K562 (cell line): Measurements from ENCODE around the gene KIF24. TPM values are rescaled to one million over a fixed set of nuclear protein-coding genes. Genes with fewer than 3 reads are reported as not detected.

Experiments
- ATAC-seq: fragments of 200-7000 bp; cut with Tn5 transposase; 3 replicates; pipeline ENCODE4 v1.9.1; 2020; ENCODE audit warnings: moderate library complexity
- BruUV-seq: library from RNA; stranded (reverse); fragments of 400-500 nt; replicated peaks from 2 replicates; lab custom pipeline; 2021; lab: Mats Ljungman, UMichigan
- CTCF ChIA-PET: fragments of 300-600 bp; formaldehyde crosslinking; extraction: SDS; loops from one replicate; lab custom pipeline; 2021; ENCODE audit warnings: low intra/inter-chr PET ratio; lab: Yijun Ruan, JAX
- POLR2A ChIA-PET: fragments of 300-600, 350-650 bp; sonication (Branson Sonifier 250); formaldehyde crosslinking; extraction: SDS; loops from one replicate; lab custom pipeline; 2021; ENCODE audit warnings: antibody characterized with exemption, inconsistent platforms; lab: Yijun Ruan, JAX
- DNase-seq, 4 experiments: peaks; one replicate each; pipeline versions ENCODE4 v3.0.0 to v3.0.0-alpha.2; 2011 to 2018; ENCODE audit warnings: low spot score in 3 of 4, mixed read lengths in 3 of 4; ENCODE audit errors: extremely low read depth in 1 of 4
- FAIRE-seq: peaks from 2 replicates; lab custom pipeline; 2011; peaks lifted over from hg19 to GRCh38; lab: Jason Lieb, UNC
- H2AFZ ChIP-seq: 2 replicates; pipeline ENCODE4 v1.6.0; 2011; ENCODE audit warnings: low read depth, low read length, control low read depth, inconsistent platforms
- H3K27ac ChIP-seq: fragments of 200-600 bp; 3 replicates; pipeline ENCODE4 v1.8.0; 2011; ENCODE audit warnings: low read depth, mild to moderate bottlenecking, control low read depth, inconsistent platforms, low read length, moderate library complexity, mixed read lengths; ENCODE audit errors: extremely low read depth
- H3K27me3 ChIP-seq, 2 experiments: fragments of 300-600 bp in 1 of 2; 2 replicates in 1 of 2; 3 replicates in 1 of 2; pipeline versions ENCODE4 v1.6.0 to v1.8.0; 2011; ENCODE audit warnings: inconsistent platforms in 2 of 2, low read length in 2 of 2, mild to moderate bottlenecking in 1 of 2, mixed read lengths in 1 of 2, moderate library complexity in 1 of 2; ENCODE audit not compliant: control insufficient read depth in 2 of 2, insufficient read depth in 2 of 2
- H3K36me3 ChIP-seq: fragments of 300-600 bp; 3 replicates; pipeline ENCODE4 v1.8.0; 2011; ENCODE audit warnings: mild to moderate bottlenecking, low read length, inconsistent platforms; ENCODE audit not compliant: control insufficient read depth, insufficient read depth
- H3K4me1 ChIP-seq, 2 experiments: fragments of 200-600 bp in 1 of 2; replicated peaks in 1 of 2; 2 replicates in 1 of 2; 3 replicates in 1 of 2; pipeline versions ENCODE4 v1.5.1 to v1.8.0; 2011; ENCODE audit warnings: inconsistent platforms in 2 of 2, low read length in 2 of 2, mild to moderate bottlenecking in 1 of 2, mixed read lengths in 1 of 2, moderate library complexity in 1 of 2; ENCODE audit not compliant: control insufficient read depth in 2 of 2, insufficient read depth in 2 of 2
- H3K4me2 ChIP-seq: 2 replicates; pipeline ENCODE4 v1.6.1; 2011; ENCODE audit warnings: low read length, control low read depth, inconsistent platforms, mixed read lengths; ENCODE audit not compliant: insufficient read depth
- H3K4me3 ChIP-seq: fragments of 200-600 bp; sonication (generic), shearing (Covaris generic); 2 replicates; pipeline ENCODE4 v1.5.1; 2016; ENCODE audit warnings: control low read depth, inconsistent platforms
- H3K79me2 ChIP-seq: fragments of 200-600 bp; 3 replicates; pipeline ENCODE4 v1.8.0; 2011; ENCODE audit warnings: low read length, inconsistent platforms; ENCODE audit not compliant: control insufficient read depth, insufficient read depth
- H3K9ac ChIP-seq, 2 experiments: 2 replicates each; pipeline versions ENCODE4 v1.6.0 to v1.6.1; 2011; ENCODE audit warnings: low read depth in 2 of 2, low read length in 2 of 2, control low read depth in 1 of 2, inconsistent platforms in 1 of 2, mild to moderate bottlenecking in 1 of 2, mixed read lengths in 1 of 2; ENCODE audit not compliant: insufficient read depth in 1 of 2
- H3K9me1 ChIP-seq: one replicate; pipeline ENCODE4 v1.6.0; 2011; ENCODE audit warnings: inconsistent platforms, mild to moderate bottlenecking, low read length, moderate library complexity; ENCODE audit not compliant: control insufficient read depth, insufficient read depth
- H3K9me3 ChIP-seq: replicated peaks from 2 replicates; pipeline ENCODE4 v1.5.1; 2011; ENCODE audit warnings: low read depth, low read length, inconsistent platforms; ENCODE audit not compliant: control insufficient read depth, insufficient read depth
- H4K20me1 ChIP-seq: replicated peaks from 2 replicates; pipeline ENCODE4 v1.6.1; 2011; ENCODE audit warnings: low read length, inconsistent platforms, mixed read lengths; ENCODE audit not compliant: control insufficient read depth, insufficient read depth
- DPF2 ChIP-seq: fragments of 450-650 bp; IDR thresholded peaks from 2 replicates; pipeline ENCODE4 v1.6.1; 2016
- MYC ChIP-seq, 2 experiments: fragments of 250-450 bp in 1 of 2; sonication (Bioruptor Pico) in 1 of 2; IDR thresholded peaks; 2 replicates each; pipeline versions ENCODE4 v1.5.1 to v1.6.1; 2012 to 2021; ENCODE audit warnings: low read depth in 2 of 2, borderline replicate concordance in 1 of 2, improper control_type of control experiment in 1 of 2, low read length in 1 of 2, mild to moderate bottlenecking in 1 of 2, moderate library complexity in 1 of 2
- NKRF ChIP-seq: fragments of 450-650 bp; IDR thresholded peaks from 2 replicates; pipeline ENCODE4 v1.6.1; 2016; ENCODE audit warnings: borderline replicate concordance
- PHB2 ChIP-seq: fragments of 450-650 bp; IDR thresholded peaks from 2 replicates; pipeline ENCODE4 v1.6.1; 2017; ENCODE audit warnings: low read depth
- RBBP5 ChIP-seq: fragments of 200-600 bp; sonication (generic); IDR thresholded peaks from 2 replicates; pipeline ENCODE4 v1.6.1; 2012; ENCODE audit warnings: borderline replicate concordance, mild to moderate bottlenecking, low read length, control low read depth, inconsistent platforms; ENCODE audit not compliant: insufficient read depth, poor library complexity, severe bottlenecking
- RBM14 ChIP-seq: fragments of 200-400 bp; formaldehyde crosslinking; IDR thresholded peaks from 2 replicates; pipeline ENCODE4 v1.6.1; 2018; ENCODE audit warnings: low read depth, mild to moderate bottlenecking, low read length, moderate library complexity, borderline replicate concordance; ENCODE audit not compliant: insufficient read depth
- SRF ChIP-seq, 2 experiments: fragments of 250-450, 450-650 bp in 1 of 2; sonication (Bioruptor Pico) in 1 of 2; sonication (generic) in 1 of 2; formaldehyde crosslinking; IDR thresholded peaks; 2 replicates each; pipeline versions ENCODE4 v1.5.0 to v1.5.1; 2020 to 2022; ENCODE audit warnings: mild to moderate bottlenecking in 1 of 2, missing genetic modification reagents in 1 of 2
- TCFL5 ChIP-seq: fragments of 250-450 bp; sonication (Bioruptor Pico); conservative IDR thresholded peaks from 2 replicates; pipeline ENCODE4 v1.6.1; 2021; ENCODE audit warnings: mild to moderate bottlenecking, moderate library complexity, matching md5 sums
- WHSC1 ChIP-seq: IDR thresholded peaks from one replicate; pipeline ENCODE4 v1.6.1; 2012; ENCODE audit warnings: low read length, control low read depth, inconsistent platforms
- ZNF407 ChIP-seq: fragments of 450-650 bp; IDR thresholded peaks from 2 replicates; pipeline ENCODE4 v1.6.1; 2016; ENCODE audit warnings: low read depth
- ZNF695 ChIP-seq: fragments of 450-650 bp; formaldehyde crosslinking; IDR thresholded peaks from 2 replicates; pipeline ENCODE4 v1.4.0; 2020; ENCODE audit warnings: mild to moderate bottlenecking, moderate library complexity
- WGBS: fragments of 100-300 bp; shearing (Covaris generic); methylation state at CpG from one replicate; pipeline ENCODE4 v1.1.6; 2016; ENCODE audit warnings: low coverage, mixed read lengths; ENCODE audit not compliant: insufficient coverage; ENCODE audit errors: missing lambda C conversion rate; 5-methylcytosine and 5-hydroxymethylcytosine counted together
- in situ Hi-C: fragments of 300-500 bp; cut with MboI; formaldehyde crosslinking; loops from 4 replicates; pipeline ENCODE4 v1.15.0; 2018; ENCODE audit warnings: inconsistent platforms, mixed read lengths
- intact Hi-C: fragments of 100-400 bp; cut with micrococcal nuclease; formaldehyde crosslinking; loops from 2 replicates; pipeline ENCODE4 v1.14.2; 2022
- polyA plus RNA-seq, 8 experiments: library from polyadenylated mRNA; depleted of rRNA in 4 of 8; stranded (reverse) in 5 of 8; unstranded in 3 of 8; fragments of >200 nt; fragmentation: Nextera tagmentation in 2 of 8; fragmentation: Illumina TruSeq in 1 of 8; extraction: Ambion mirVana in 2 of 8; extraction: Trizol in 1 of 8; gene quantifications; 2 replicates each; pipeline versions ENCODE4 v1.2.1 to v1.2.3, GENCODE V29; 2011 to 2014; ENCODE audit warnings: inconsistent platforms in 1 of 8, missing spikeins in 1 of 8
- total RNA-seq, 7 experiments: library from RNA; depleted of rRNA in 6 of 7; stranded (reverse); fragments of >200 nt in 6 of 7; fragmentation: Illumina TruSeq in 2 of 7; extraction: Trizol in 2 of 7; gene quantifications; 2 replicates each; pipeline versions ENCODE4 v1.2.1 to v1.2.3, GENCODE V29; 2011 to 2021; ENCODE audit warnings: low replicate concordance in 1 of 7

The KIF24 gene
- total and polyA plus RNA-seq, 9 of the 15 experiments (the other 6 are each of a cell fraction or from before 2014, with no cell fraction given) = 0.63 to 5.8 (median 4.4) TPM

- TF ChIP-seq MYC (IDR thresholded peaks at IDR 0.05; ENCODE audit: low read depth, low read length) = no peak
- TF ChIP-seq MYC (CRISPR knock-in tag; IDR thresholded peaks at IDR 0.05; ENCODE audit: borderline replicate concordance, low read depth) = no peak
- TF ChIP-seq TCFL5 (CRISPR knock-in tag) = no peak
- TF ChIP-seq DPF2 = no peak
- TF ChIP-seq ZNF695 (CRISPR knock-in tag) = no peak
- no peak for TF ChIP-seq NKRF
Observed at GRCh38 chr9:34289159-34289558, 39.9 kb downstream of the KIF24 start (continued).

GRCh38 chr9:34282096-34282495, 47.0 kb downstream of the KIF24 start:
- Histone ChIP-seq H3K9me1 (no peaks in the 10 kb centered on the region), H3K79me2 (no peaks in the 10 kb centered on the region), H3K27me3 (no peaks in the 10 kb centered on the region), H3K27ac (no peak overlapping the region), H2AFZ (no peak overlapping the region), H3K4me1 (no peaks in the 10 kb centered on the region), H3K9me3 (no peaks in the 10 kb centered on the region), H3K4me3 (no peak overlapping the region), H3K9ac (no peak overlapping the region), H3K4me2 (no peak overlapping the region), H3K36me3 (0 out of 3 replicates have a peak, but pooled peaks cover 12% of the 10 kb centered on the region), H4K20me1 (no peaks in the 10 kb centered on the region)
- intact Hi-C loops = no loop called here
- BruUV-seq = no TSS peak
- no peak for ATAC-seq
- DNase-seq = no peak
- WGBS = 100% methylated on average over 1 of the region's 1 CpG
- FAIRE-seq = no peak
- in situ Hi-C loops = no loop called here
- CTCF ChIA-PET = no interaction called here
- POLR2A ChIA-PET = no interaction called here
- TF ChIP-seq SRF (CRISPR knock-in tag; IDR thresholded peaks at IDR 0.05) (no peak), RBBP5 (no peak), WHSC1 (no peak), RBM14 (no peak), PHB2 (no peak), ZNF407 (no peak)
